Psoas muscle (tissue), 8 donors: ENCODE results near the gene PRDM15. TPM values are rescaled to one million over a fixed set of nuclear protein-coding genes. Genes with fewer than 3 reads are reported as not detected.

Experiments
- ATAC-seq, 4 donors: fragments of 200-7000 bp; cut with Tn5 transposase; one replicate each; pipeline ENCODE4 v1.9.1; 2020; ENCODE audit warnings: moderate library complexity in 3 of 4, mild to moderate bottlenecking in 2 of 4
- DNase-seq, 2 donors: peaks; one replicate each; pipeline ENCODE4 v3.0.0-alpha.2; 2020
- H3K27ac ChIP-seq: fragments of 200-600 bp; one replicate; pipeline ENCODE4 v1.8.0; 2022
- H3K27me3 ChIP-seq, 3 donors: fragments of 200-600 bp in 1 of 3; one replicate each; pipeline versions ENCODE4 v1.6.1 to v1.8.0; 2013 to 2022; ENCODE audit warnings: low read length in 2 of 3, mild to moderate bottlenecking in 2 of 3, moderate library complexity in 1 of 3; ENCODE audit not compliant: insufficient read depth in 3 of 3
- H3K36me3 ChIP-seq, 2 donors: fragments of 200-600 bp in 1 of 2; one replicate each; pipeline versions ENCODE4 v1.6.1 to v1.8.0; 2013 to 2022; ENCODE audit warnings: low read depth in 1 of 2, mild to moderate bottlenecking in 1 of 2, moderate library complexity in 1 of 2; ENCODE audit not compliant: insufficient read depth in 1 of 2
- H3K4me1 ChIP-seq: fragments of 200-600 bp; one replicate; pipeline ENCODE4 v1.8.0; 2022
- H3K4me3 ChIP-seq: fragments of 200-600 bp; one replicate; pipeline ENCODE4 v1.8.0; 2022; ENCODE audit warnings: mild to moderate bottlenecking
- H3K9me3 ChIP-seq: fragments of 200-600 bp; one replicate; pipeline ENCODE4 v1.8.0; 2022
- WGBS, 3 donors: extraction: QIAGEN DNeasy Blood & Tissue Kit; methylation state at CpG; one replicate each; pipeline versions ENCODE4 v1.1.6 to v1.1.7; 2013; 5-methylcytosine and 5-hydroxymethylcytosine counted together
- intact Hi-C, 2 donors: fragments of 100-400 bp; cut with DNase I; formaldehyde crosslinking; loops; one replicate each; pipeline versions ENCODE4 v1.11.0 to v1.14.2; 2022
- polyA plus RNA-seq, 3 donors: library from polyadenylated mRNA; stranded (reverse); fragments of 200-250 nt; gene quantifications; one replicate each; pipeline ENCODE4 v1.2.3, GENCODE V29; 2013
- total RNA-seq, 4 donors: library from RNA; stranded (reverse); fragmentation: NEBNext Ultra II Directional in 2 of 4; extraction: Animal tissue kit (Norgen Biotek cat#: 25700) in 2 of 4; gene quantifications; one replicate each; pipeline versions ENCODE4 v1.2.1 to v1.2.4, GENCODE V29; 2021 to 2023
- TF ChIP-seq, protein P1 (sequence below): fragments of 200-600 bp; IDR thresholded peaks from one replicate; pipeline ENCODE4 v1.8.0; 2022; ENCODE audit warnings: antibody characterized with exemption
- donor health status: healthy with polysubstance abuse.
- donor health status: DM: no; HTN: no; CAD: no; lungs with moderate emphysema.
- donor health status: Bipolar disorder and iron deficiency.
- donor health status: healthy.
- donor health status: DM: yes; HTN: yes; CAD: no.
- donor health status: DM: no; HTN: no; CAD: no.
- donor health status: DM: no; HTN: no; CAD: no.
- donor health status: DM: yes; HTN: yes; CAD: no.

Gene PRDM15
- total and polyA plus RNA-seq, 7 donors = 2.2 to 6.4 (median 3.7) TPM

DNA sequence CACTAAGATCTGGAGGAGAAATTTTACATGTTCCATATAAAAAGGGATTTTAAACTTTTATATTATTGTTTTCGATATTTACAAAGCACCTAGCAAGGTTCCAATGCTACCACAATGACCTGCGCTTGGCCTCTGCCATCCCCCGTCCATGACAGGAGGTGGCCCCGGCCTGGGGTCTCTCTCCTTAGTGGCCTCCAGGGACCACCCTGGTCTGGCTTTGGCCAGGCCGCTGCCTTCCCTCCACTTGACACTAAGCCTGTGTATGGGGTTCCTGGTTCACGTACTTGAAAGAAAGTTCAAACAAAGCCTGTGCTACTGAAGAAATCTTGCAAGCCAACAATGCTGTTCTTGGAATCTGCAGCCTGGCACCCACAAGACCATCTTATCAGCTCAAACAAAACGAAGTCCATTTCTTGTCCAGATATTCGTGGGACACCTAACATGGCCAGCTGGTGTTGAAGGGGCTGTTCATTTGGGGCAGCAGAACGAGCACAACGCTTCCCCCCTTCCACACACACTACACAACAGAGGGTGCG, 12.8 kb downstream of the PRDM15 start:
- intact Hi-C loops = no loop called here
- H3K27me3 ChIP-seq = no peaks in the 10 kb centered on the region
- 72 to 90% (median 85%) methylated on average over 11 of the region's 11 CpGs for WGBS, 3 donors

DNA sequence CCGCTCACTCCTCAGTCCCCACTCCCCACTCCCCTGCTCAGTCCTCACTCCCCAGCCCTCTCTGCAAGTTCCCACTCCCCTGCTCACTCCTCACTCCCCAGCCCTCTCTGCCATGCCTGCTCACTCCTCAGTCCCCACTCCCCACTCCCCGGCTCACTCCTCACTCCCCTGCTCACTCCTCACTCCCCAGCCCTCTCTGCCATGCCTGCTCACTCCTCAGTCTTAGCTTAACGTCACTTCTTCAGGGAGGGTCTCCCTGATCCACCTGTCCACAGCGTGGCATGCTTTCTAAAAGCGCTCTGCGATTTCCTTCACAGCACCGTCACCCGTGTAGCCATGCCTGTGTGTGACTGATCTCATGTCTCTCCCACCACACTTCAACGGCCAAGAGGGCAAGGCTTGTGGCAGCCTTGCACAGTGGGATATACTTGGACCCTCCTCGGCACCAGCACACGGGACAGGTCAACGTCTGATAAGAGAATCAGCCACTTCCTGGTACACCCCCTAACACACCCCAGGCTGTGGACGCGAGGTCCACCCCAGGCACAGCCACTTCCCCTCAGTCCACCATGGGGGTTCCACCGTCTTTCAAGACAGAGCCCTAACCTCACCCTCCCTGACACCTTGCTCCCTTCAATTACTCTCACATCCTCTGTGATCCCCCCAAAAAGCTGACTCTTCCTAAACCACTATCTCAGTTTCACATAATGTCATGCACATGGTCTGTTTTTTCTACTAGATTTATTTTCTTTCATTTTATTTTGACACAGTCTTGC, 14.0 kb downstream of the PRDM15 start:
- H3K4me3 ChIP-seq = no peak overlapping the region
- H3K27me3 ChIP-seq = no peaks in the 10 kb centered on the region
- intact Hi-C loops = no loop called here
- no peaks in the 10 kb centered on the region for H3K4me1 ChIP-seq
- TF ChIP-seq, protein P1, sequence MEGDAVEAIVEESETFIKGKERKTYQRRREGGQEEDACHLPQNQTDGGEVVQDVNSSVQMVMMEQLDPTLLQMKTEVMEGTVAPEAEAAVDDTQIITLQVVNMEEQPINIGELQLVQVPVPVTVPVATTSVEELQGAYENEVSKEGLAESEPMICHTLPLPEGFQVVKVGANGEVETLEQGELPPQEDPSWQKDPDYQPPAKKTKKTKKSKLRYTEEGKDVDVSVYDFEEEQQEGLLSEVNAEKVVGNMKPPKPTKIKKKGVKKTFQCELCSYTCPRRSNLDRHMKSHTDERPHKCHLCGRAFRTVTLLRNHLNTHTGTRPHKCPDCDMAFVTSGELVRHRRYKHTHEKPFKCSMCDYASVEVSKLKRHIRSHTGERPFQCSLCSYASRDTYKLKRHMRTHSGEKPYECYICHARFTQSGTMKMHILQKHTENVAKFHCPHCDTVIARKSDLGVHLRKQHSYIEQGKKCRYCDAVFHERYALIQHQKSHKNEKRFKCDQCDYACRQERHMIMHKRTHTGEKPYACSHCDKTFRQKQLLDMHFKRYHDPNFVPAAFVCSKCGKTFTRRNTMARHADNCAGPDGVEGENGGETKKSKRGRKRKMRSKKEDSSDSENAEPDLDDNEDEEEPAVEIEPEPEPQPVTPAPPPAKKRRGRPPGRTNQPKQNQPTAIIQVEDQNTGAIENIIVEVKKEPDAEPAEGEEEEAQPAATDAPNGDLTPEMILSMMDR = no peak
- H3K36me3 ChIP-seq = no peaks in the 10 kb centered on the region
- DNase-seq (no peak), ATAC-seq (no peak)
- H3K9me3 ChIP-seq = no peaks in the 10 kb centered on the region
- 83 to 89% (median 84%) methylated on average over 15 of the region's 15 CpGs for WGBS, 3 donors
- no peak overlapping the region for H3K27ac ChIP-seq

More for the DNA sequence above, 12.8 kb downstream of the PRDM15 start:
- H3K4me1 ChIP-seq = no peaks in the 10 kb centered on the region
- ATAC-seq (no peak), DNase-seq (no peak)
- no peaks in the 10 kb centered on the region for H3K36me3 ChIP-seq
- no peak overlapping the region for H3K4me3 ChIP-seq
- H3K27ac ChIP-seq = no peak overlapping the region
- TF ChIP-seq, protein P1 = no peak
- no peaks in the 10 kb centered on the region for H3K9me3 ChIP-seq

DNA sequence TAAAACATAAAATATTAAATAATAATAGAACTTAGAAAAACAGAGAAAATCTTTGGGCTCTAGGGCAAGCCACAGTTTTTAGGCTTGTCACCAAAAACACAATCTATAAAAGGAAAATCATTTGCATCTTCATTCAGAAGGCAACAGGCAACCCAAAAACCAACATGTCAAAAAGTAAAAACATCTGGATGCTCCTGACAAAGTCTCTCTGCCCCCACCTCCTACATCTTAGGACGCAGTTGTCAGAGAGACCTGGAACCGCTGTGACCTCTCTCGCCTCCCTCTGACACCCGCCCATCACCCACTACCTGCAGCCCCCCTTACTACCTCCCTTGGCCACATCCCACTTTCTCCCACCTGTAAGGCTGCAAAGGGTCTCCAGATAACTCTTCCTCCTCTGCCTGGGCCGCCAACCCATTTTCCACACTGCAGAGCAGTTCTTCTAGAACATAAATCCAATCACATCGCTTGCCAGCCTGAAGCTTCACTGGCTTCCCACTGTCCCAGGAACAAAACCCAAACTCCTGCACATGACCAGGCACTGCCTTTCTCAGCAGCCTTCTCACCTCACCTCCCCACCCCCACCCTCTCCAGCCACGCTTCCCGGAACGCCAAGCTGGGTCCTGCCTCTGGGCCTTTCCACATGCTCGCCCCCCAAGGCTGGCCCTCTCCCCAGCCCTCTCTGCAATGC, 14.7 kb downstream of the PRDM15 start:
- TF ChIP-seq, protein P1 = no peak
- WGBS, 3 donors = 94 to 98% (median 95%) methylated on average over 10 of the region's 10 CpGs
- Histone ChIP-seq H3K9me3 (no peaks in the 10 kb centered on the region), H3K27ac (no peak overlapping the region), H3K4me3 (no peak overlapping the region), H3K36me3 (peaks cover 0 to 4% of the 10 kb centered on the region in 2 donors), H3K4me1 (no peaks in the 10 kb centered on the region), H3K27me3 (no peaks in the 10 kb centered on the region)
- no peak for ATAC-seq
- intact Hi-C loops = no loop called here
- DNase-seq = no peak

DNA sequence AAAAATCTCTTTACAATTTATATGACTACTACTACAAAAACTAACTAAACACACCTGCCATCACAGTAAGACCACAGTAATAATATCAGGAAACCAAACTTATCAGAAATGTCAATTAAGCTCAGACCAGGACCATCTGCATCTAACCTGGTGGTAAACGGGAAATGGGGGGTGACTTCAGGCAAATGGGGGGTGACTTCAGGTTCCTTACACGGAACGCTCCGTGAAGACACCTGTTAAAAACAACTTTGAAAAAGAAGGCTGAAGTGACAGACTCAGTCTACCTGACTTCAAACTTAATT, 15.8 kb downstream of the PRDM15 start:
- no peak for ATAC-seq
- Histone ChIP-seq H3K4me3 (no peak overlapping the region), H3K36me3 (peaks cover 0 to 8% of the 10 kb centered on the region in 2 donors), H3K9me3 (no peaks in the 10 kb centered on the region), H3K4me1 (no peaks in the 10 kb centered on the region), H3K27ac (no peak overlapping the region), H3K27me3 (no peaks in the 10 kb centered on the region)
- TF ChIP-seq, protein P1 = no peak
- WGBS, 3 donors = 84 to 92% (median 90%) methylated on average over 4 of the region's 4 CpGs
- DNase-seq = no peak
- intact Hi-C loops = no loop called here
